Measurements from ENCODE around the gene PAIP2.

PAIP2 gene

DNA sequence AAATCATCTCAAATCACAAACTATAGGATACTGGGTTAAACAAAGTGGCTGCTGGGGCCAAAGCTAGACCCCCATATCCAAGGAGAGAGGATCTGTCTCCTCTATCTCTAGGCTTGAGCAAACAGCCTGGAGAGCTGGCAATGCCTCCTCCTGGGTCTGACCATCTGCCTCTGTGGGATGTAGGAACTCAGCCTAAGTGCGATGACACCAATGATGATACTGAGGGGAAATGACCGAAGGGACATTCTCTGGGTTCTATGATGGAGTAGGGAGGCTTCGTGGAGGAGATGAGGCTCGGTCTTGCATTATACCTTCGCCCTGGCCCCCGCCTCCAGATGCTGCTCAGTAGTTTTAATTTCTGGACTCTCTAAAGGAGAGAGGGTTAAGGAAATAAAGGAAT, 71.5 kb downstream of the PAIP2 start:
- no peaks in the 10 kb centered on the region for H3K27me3 ChIP-seq (ENCODE audit: control insufficient read depth, insufficient read depth, low read length)
- no peaks in the 10 kb centered on the region for H3K9me3 ChIP-seq (ENCODE audit: control insufficient read depth, low read length)
- no peak overlapping the region for H3K9ac ChIP-seq (ENCODE audit: low read length)
- H3K4me3 ChIP-seq (ENCODE audit: low read length): no peak overlapping the region
- no peaks in the 10 kb centered on the region for H3K36me3 ChIP-seq (ENCODE audit: control insufficient read depth, insufficient read depth, low read length)
- H3K4me1 ChIP-seq (ENCODE audit: control insufficient read depth, insufficient read depth, low read length): no peaks in the 10 kb centered on the region

DNA sequence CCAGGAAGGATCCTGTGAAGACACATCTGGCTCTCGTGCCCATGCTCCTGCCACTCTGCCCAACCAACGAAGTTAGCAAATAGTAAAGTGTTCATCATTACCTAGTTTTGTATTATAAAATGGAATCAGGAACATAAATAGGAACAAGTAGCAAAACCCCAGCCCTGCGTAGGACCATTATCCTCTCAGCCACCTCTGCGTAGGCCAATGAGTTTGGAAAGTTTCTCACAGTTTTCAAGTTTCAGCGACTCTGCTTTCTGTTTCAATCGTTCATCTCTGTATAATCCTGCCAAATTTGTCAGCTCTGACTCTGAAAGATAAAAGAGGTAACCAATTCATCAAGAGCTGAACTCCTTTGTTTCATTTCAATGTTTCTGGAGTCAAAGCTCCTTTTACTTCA, 72.3 kb downstream of the PAIP2 start:
- no peaks in the 10 kb centered on the region for H3K4me1 ChIP-seq (ENCODE audit: control insufficient read depth, insufficient read depth, low read length)
- H3K36me3 ChIP-seq (ENCODE audit: control insufficient read depth, insufficient read depth, low read length): no peaks in the 10 kb centered on the region
- H3K9me3 ChIP-seq (ENCODE audit: control insufficient read depth, low read length): no peaks in the 10 kb centered on the region
- no peak overlapping the region for H3K9ac ChIP-seq (ENCODE audit: low read length)
- H3K4me3 ChIP-seq (ENCODE audit: low read length): no peak overlapping the region
- H3K27me3 ChIP-seq (ENCODE audit: control insufficient read depth, insufficient read depth, low read length): no peaks in the 10 kb centered on the region

DNA sequence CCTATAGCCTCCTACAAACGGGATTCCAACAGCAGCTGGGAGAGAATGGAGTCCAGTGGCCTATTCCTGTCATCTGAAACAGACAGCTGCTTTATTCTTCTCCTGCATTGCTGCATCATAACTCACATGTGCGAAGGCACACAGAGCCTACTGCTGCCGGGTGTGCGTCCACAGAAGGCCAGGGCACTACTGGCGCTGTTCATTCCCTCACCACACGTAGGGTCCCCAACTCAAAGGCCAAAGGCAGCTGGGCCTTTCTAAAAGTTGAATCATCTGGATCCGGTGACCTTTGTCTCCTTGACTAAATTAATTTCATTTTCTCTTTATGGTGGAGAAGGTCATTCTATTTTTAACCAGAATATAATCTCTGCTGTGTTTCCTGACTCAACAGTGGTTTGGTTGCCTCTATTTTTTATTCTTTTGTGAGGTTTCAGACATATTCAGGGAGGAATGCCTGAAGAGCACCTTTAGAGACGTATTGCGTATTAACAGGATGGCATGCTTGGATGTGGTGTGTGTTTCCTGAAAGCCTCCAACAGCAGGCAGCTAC, 73.0 kb downstream of the PAIP2 start:
- Histone ChIP-seq H3K9ac (ENCODE audit: low read length) (no peak overlapping the region), H3K4me1 (ENCODE audit: control insufficient read depth, insufficient read depth, low read length) (peaks cover 2% of the 10 kb centered on the region), H3K27me3 (ENCODE audit: control insufficient read depth, insufficient read depth, low read length) (no peaks in the 10 kb centered on the region), H3K36me3 (ENCODE audit: control insufficient read depth, insufficient read depth, low read length) (no peaks in the 10 kb centered on the region), H3K9me3 (ENCODE audit: control insufficient read depth, low read length) (no peaks in the 10 kb centered on the region), H3K4me3 (ENCODE audit: low read length) (no peak overlapping the region)

DNA sequence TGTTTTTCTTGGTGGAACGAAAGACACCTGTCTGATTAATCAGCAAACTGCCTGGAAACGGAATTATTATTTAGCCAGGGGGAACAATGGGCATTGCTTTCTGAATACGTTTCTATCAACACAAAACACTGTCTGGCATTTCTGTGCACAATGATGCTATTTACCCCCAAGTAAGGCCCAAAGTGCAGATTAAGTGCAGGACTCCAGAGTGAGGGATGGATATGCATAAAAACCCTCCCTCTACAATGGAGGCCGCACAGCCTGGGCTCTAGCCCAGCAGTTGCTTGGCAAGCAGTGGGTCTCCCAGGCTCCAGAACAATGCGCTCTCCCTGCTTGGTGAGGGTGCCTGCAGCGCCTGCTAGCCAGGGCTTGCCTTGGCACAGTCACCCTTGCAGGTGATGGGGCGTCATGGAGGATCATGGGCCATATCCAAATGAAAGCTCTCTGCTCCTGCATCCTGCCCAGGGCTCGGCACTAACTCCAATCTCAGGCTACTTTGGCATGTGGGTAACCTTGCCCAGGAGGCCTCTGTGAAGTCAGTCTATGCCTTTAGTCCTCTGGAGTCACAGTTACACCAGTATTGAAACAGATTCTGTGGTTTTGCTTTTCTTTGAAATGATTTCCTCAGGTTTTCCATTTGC, 73.7 kb downstream of the PAIP2 start:
- Histone ChIP-seq H3K36me3 (ENCODE audit: control insufficient read depth, insufficient read depth, low read length) (no peaks in the 10 kb centered on the region), H3K4me1 (ENCODE audit: control insufficient read depth, insufficient read depth, low read length) (peaks cover 4% of the 10 kb centered on the region), H3K27me3 (ENCODE audit: control insufficient read depth, insufficient read depth, low read length) (no peaks in the 10 kb centered on the region), H3K9ac (ENCODE audit: low read length) (no peak overlapping the region), H3K4me3 (ENCODE audit: low read length) (no peak overlapping the region), H3K9me3 (ENCODE audit: control insufficient read depth, low read length) (no peaks in the 10 kb centered on the region)

DNA sequence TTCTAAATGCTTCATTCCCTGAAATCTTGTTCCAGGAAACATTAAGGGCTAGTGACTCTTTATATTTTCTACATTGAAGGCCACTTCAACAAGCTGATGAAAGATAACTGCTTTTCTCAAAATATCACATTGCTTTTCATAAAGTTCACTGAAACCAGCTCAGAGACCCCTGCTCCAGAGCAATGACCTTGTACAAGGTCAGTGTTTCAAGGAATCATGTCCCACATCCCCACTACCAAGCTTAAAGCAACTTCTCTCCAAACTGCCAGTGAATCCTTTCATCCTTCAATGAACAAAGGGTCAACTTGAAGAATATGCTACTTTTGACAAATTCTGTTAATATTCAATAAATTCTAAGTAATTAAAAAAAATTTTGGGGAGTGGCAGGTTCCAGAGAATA, 74.2 kb downstream of the PAIP2 start:
- Histone ChIP-seq H3K36me3 (ENCODE audit: control insufficient read depth, insufficient read depth, low read length) (no peaks in the 10 kb centered on the region), H3K9me3 (ENCODE audit: control insufficient read depth, low read length) (no peaks in the 10 kb centered on the region), H3K9ac (ENCODE audit: low read length) (no peak overlapping the region), H3K4me3 (ENCODE audit: low read length) (no peak overlapping the region), H3K4me1 (ENCODE audit: control insufficient read depth, insufficient read depth, low read length) (peaks cover 4% of the 10 kb centered on the region), H3K27me3 (ENCODE audit: control insufficient read depth, insufficient read depth, low read length) (no peaks in the 10 kb centered on the region)

DNA sequence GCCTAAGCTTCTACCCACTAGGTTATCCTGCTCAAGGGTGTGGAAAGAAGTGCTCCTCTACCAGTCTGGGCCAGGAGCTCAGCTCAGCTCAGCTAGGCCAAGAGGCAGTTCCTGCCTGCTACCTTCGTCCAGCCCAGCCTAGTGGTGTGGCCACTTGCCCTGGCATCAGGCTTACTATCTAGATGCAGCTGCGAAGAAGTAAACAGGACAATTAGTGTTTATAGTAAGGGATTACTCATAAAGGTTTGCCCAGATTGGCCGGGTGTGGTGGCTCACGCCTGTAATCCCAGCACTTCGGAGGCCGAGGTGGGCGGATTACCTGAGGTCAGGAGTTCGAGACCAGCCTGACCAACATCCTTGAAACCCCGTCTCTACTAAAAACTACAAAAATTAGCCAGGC, 75.0 kb downstream of the PAIP2 start:
- Histone ChIP-seq H3K36me3 (ENCODE audit: control insufficient read depth, insufficient read depth, low read length) (no peaks in the 10 kb centered on the region), H3K27me3 (ENCODE audit: control insufficient read depth, insufficient read depth, low read length) (no peaks in the 10 kb centered on the region), H3K9me3 (ENCODE audit: control insufficient read depth, low read length) (no peaks in the 10 kb centered on the region), H3K4me1 (ENCODE audit: control insufficient read depth, insufficient read depth, low read length) (peaks cover 4% of the 10 kb centered on the region), H3K4me3 (ENCODE audit: low read length) (no peak overlapping the region), H3K9ac (ENCODE audit: low read length) (no peak overlapping the region)

DNA sequence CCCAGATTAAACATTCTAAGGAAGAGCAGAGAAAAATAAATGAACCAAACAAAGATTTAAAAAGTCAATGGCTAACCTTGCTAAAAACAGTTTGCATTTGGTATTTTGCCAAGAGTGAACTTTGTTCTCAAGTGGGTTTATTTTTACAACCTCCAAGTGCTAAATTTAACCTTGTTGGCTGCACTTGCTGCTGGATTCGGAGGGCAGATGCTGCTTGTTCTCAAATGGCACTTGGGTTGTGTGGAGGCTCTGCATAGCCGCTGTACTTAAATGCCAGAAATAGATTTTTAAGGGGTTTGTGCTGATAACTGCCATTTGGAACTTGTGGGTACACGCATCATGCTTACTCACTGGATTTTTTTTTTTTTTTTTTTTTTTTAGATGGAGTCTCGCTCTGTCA, 75.6 kb downstream of the PAIP2 start:
- Histone ChIP-seq H3K4me1 (ENCODE audit: control insufficient read depth, insufficient read depth, low read length) (peaks cover 4% of the 10 kb centered on the region), H3K9me3 (ENCODE audit: control insufficient read depth, low read length) (no peaks in the 10 kb centered on the region), H3K27me3 (ENCODE audit: control insufficient read depth, insufficient read depth, low read length) (no peaks in the 10 kb centered on the region), H3K4me3 (ENCODE audit: low read length) (no peak overlapping the region), H3K36me3 (ENCODE audit: control insufficient read depth, insufficient read depth, low read length) (no peaks in the 10 kb centered on the region), H3K9ac (ENCODE audit: low read length) (no peak overlapping the region)

DNA sequence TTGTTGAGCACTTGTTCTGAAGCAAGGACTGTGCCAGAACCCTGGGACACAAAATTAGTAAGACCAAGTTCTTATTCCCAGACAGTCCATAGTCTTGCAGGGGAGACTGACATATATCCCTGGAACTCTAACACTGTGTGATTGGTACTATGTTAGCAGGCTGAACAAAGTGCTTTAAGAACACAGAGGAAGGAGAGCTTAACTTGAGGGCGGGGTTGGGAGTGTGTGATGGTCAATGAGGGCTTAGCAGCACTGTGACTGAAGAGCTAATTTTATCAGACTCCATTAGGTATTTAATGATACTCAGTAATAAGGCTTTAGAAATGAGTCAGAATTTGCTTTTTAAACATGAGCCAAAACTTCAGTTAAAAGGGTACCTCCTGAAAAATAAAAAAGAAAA, 77.1 kb downstream of the PAIP2 start:
- Histone ChIP-seq H3K9me3 (ENCODE audit: control insufficient read depth, low read length) (no peaks in the 10 kb centered on the region), H3K36me3 (ENCODE audit: control insufficient read depth, insufficient read depth, low read length) (no peaks in the 10 kb centered on the region), H3K27me3 (ENCODE audit: control insufficient read depth, insufficient read depth, low read length) (no peaks in the 10 kb centered on the region), H3K4me1 (ENCODE audit: control insufficient read depth, insufficient read depth, low read length) (peaks cover 4% of the 10 kb centered on the region), H3K9ac (ENCODE audit: low read length) (no peak overlapping the region), H3K4me3 (ENCODE audit: low read length) (no peak overlapping the region)
